Neural cell (in vitro differentiated cells): ENCODE results near the gene EFNA4. TPM values are rescaled to one million over a fixed set of nuclear protein-coding genes. Genes with fewer than 3 reads are reported as not detected.
"Not testable (repeated sequence)": the region's sequence is repeated elsewhere in the genome, so short reads cannot be mapped to it uniquely, and the experiment has no call there.

Source experiments
- H2AFZ ChIP-seq: fragments of 200-600, 300-800 bp; sonication (generic), shearing (Covaris generic); 2 replicates; pipeline ENCODE4 v1.6.0; 2014; ENCODE audit warnings: low read depth, mild to moderate bottlenecking, antibody characterized with exemption, low read length, moderate library complexity
- H3F3A ChIP-seq: fragments of 200-600 bp; shearing (Covaris generic); 2 replicates; pipeline ENCODE4 v1.6.1; 2016; ENCODE audit warnings: mild to moderate bottlenecking, moderate library complexity, mixed read lengths, antibody characterized with exemption, low read length; ENCODE audit not compliant: insufficient read depth, poor library complexity, severe bottlenecking
- H3K27ac ChIP-seq: fragments of 200-600, 300-800 bp; sonication (generic), shearing (Covaris generic); 2 replicates; pipeline ENCODE4 v1.5.1; 2014; ENCODE audit warnings: mild to moderate bottlenecking, low read length, moderate library complexity
- H3K27me3 ChIP-seq: fragments of 300-800, 200-600 bp; sonication (generic), shearing (Covaris generic); 2 replicates; pipeline ENCODE4 v1.6.0; 2014; ENCODE audit warnings: mild to moderate bottlenecking, low read depth, low read length, moderate library complexity; ENCODE audit not compliant: insufficient read depth
- H3K36me3 ChIP-seq: fragments of 300-800, 200-600 bp; sonication (generic), shearing (Covaris generic); 2 replicates; pipeline ENCODE4 v1.5.1; 2014; ENCODE audit warnings: mild to moderate bottlenecking, antibody characterized with exemption, low read length, moderate library complexity; ENCODE audit not compliant: insufficient read depth
- H3K4me2 ChIP-seq: fragments of 300-800, 200-600 bp; sonication (generic), shearing (Covaris generic); 2 replicates; pipeline ENCODE4 v1.6.0; 2014; ENCODE audit warnings: mild to moderate bottlenecking, low read length
- H3K4me3 ChIP-seq: fragments of 300-800, 200-600 bp; sonication (generic), shearing (Covaris generic); 2 replicates; pipeline ENCODE4 v1.5.1; 2014; ENCODE audit warnings: mild to moderate bottlenecking, low read length, moderate library complexity
- H3K79me2 ChIP-seq: fragments of 200-600 bp; shearing (Covaris generic); replicated peaks from 2 replicates; pipeline ENCODE4 v1.6.0; 2014; ENCODE audit warnings: mild to moderate bottlenecking, low read length, moderate library complexity; ENCODE audit not compliant: insufficient read depth
- H3K9ac ChIP-seq: fragments of 300-800, 200-600 bp; sonication (generic), shearing (Covaris generic); 2 replicates; pipeline ENCODE4 v1.6.1; 2016; ENCODE audit warnings: mild to moderate bottlenecking, low read length, mixed read lengths
- H3K9me2 ChIP-seq: fragments of 200-600 bp; shearing (Covaris generic); 2 replicates; pipeline ENCODE4 v1.6.1; 2016; ENCODE audit warnings: mild to moderate bottlenecking, low read length, mixed read lengths; ENCODE audit not compliant: insufficient read depth
- H3K9me3 ChIP-seq: fragments of 200-600, 300-800 bp; sonication (generic), shearing (Covaris generic); 2 replicates; pipeline ENCODE4 v1.6.1; 2016; ENCODE audit warnings: mild to moderate bottlenecking, mixed run types, low read length, moderate library complexity, mixed read lengths
- H4K20me1 ChIP-seq: fragments of 200-600 bp; shearing (Covaris generic); 2 replicates; pipeline ENCODE4 v1.6.1; 2016; ENCODE audit warnings: mild to moderate bottlenecking, mixed run types; ENCODE audit not compliant: insufficient read depth
- EP300 ChIP-seq: fragments of 450-650 bp; conservative IDR thresholded peaks from 2 replicates; pipeline ENCODE4 v1.6.1; 2014; ENCODE audit warnings: antibody characterized with exemption, mild to moderate bottlenecking, moderate library complexity; ENCODE audit not compliant: poor library complexity, severe bottlenecking
- EZH2 ChIP-seq: fragments of 200-600, 300-800 bp; shearing (Covaris generic), sonication (generic); IDR thresholded peaks from 2 replicates; pipeline ENCODE4 v1.6.1; 2014; ENCODE audit warnings: antibody characterized with exemption, low read length, borderline replicate concordance, mild to moderate bottlenecking; ENCODE audit not compliant: insufficient read depth, poor library complexity, severe bottlenecking
- MXI1 ChIP-seq: fragments of 450-650 bp; conservative IDR thresholded peaks from 2 replicates; pipeline ENCODE4 v1.6.1; 2014; ENCODE audit warnings: antibody characterized with exemption, mild to moderate bottlenecking; ENCODE audit not compliant: poor library complexity, severe bottlenecking
- POLR2AphosphoS5 ChIP-seq: IDR thresholded peaks from 2 replicates; pipeline ENCODE4 v1.6.1; 2012
- RAD21 ChIP-seq: fragments of 450-650 bp; conservative IDR thresholded peaks from 2 replicates; pipeline ENCODE4 v1.6.1; 2014; ENCODE audit warnings: antibody characterized with exemption, mild to moderate bottlenecking, moderate library complexity
- SMC3 ChIP-seq: fragments of 450-650 bp; conservative IDR thresholded peaks from 2 replicates; pipeline ENCODE4 v1.6.1; 2014; ENCODE audit warnings: antibody characterized with exemption, mild to moderate bottlenecking, moderate library complexity; ENCODE audit not compliant: poor library complexity
- TAF1 ChIP-seq: IDR thresholded peaks from 2 replicates; pipeline ENCODE4 v1.6.1; 2012; ENCODE audit warnings: low read depth
- polyA plus RNA-seq: library from polyadenylated mRNA; depleted of rRNA; stranded (reverse); fragments of >200 nt; gene quantifications from 2 replicates; pipeline ENCODE4 v1.2.3, GENCODE V29; 2014
- TF ChIP-seq, protein P1 (sequence below): IDR thresholded peaks from 2 replicates; pipeline ENCODE4 v1.6.1; 2012; ENCODE audit warnings: borderline replicate concordance
- TF ChIP-seq, protein P2 (sequence below): fragments of 450-650 bp; IDR thresholded peaks from 2 replicates; pipeline ENCODE4 v1.5.1; 2014; ENCODE audit warnings: antibody characterized with exemption, mild to moderate bottlenecking, moderate library complexity; ENCODE audit not compliant: poor library complexity, severe bottlenecking

Gene EFNA4
- polyA plus RNA-seq, 1 donor from 2014 or later: 1.2 TPM

DNA sequence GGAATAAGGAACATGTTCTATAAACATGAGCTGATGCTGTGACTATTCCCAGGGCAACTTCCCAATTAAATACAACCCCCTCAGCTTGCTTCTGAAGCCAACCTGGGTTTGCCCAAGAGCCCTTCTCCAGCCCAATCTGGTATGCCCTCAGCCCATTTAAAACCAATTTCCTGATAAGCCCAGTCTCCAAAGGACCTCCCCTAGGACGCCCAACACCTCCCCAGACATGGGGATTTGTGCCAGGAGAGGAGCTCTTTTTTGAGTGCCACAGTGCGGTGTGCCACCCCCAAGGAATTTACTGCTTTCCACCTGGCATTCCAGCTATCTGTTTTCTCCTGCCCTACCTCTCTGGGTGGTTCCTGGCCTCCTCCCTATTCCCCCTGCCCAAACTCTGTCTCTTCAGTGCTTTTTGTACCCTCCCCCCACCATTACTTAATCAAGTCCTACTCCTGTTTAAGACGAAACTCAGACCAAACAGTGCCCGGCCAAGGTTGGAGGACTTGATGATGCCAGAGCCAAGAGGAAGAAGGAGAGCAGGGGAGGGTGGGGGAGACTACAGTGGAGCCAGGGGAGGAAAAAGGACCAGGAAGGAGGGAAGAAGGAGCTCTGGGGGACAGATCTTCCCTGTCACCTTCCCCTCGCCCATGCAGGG lies 52.7 kb downstream of the EFNA4 start:
- no peak overlapping the region for H3K4me3 ChIP-seq
- H4K20me1 ChIP-seq: no peaks in the 10 kb centered on the region
- H3K36me3 ChIP-seq: no peaks in the 10 kb centered on the region
- no peaks in the 10 kb centered on the region for H3K9me2 ChIP-seq
- H3K9ac ChIP-seq: no peak overlapping the region
- no peaks in the 10 kb centered on the region for H3F3A ChIP-seq
- no peaks in the 10 kb centered on the region for H3K79me2 ChIP-seq
- H2AFZ ChIP-seq: no peak overlapping the region
- no peak overlapping the region for H3K27ac ChIP-seq
- H3K9me3 ChIP-seq: no peaks in the 10 kb centered on the region
- TF ChIP-seq POLR2AphosphoS5 (no peak), SMC3 (no peak), TAF1 (no peak), EP300 (no peak), EZH2 (no peak)
- TF ChIP-seq, protein P1, sequence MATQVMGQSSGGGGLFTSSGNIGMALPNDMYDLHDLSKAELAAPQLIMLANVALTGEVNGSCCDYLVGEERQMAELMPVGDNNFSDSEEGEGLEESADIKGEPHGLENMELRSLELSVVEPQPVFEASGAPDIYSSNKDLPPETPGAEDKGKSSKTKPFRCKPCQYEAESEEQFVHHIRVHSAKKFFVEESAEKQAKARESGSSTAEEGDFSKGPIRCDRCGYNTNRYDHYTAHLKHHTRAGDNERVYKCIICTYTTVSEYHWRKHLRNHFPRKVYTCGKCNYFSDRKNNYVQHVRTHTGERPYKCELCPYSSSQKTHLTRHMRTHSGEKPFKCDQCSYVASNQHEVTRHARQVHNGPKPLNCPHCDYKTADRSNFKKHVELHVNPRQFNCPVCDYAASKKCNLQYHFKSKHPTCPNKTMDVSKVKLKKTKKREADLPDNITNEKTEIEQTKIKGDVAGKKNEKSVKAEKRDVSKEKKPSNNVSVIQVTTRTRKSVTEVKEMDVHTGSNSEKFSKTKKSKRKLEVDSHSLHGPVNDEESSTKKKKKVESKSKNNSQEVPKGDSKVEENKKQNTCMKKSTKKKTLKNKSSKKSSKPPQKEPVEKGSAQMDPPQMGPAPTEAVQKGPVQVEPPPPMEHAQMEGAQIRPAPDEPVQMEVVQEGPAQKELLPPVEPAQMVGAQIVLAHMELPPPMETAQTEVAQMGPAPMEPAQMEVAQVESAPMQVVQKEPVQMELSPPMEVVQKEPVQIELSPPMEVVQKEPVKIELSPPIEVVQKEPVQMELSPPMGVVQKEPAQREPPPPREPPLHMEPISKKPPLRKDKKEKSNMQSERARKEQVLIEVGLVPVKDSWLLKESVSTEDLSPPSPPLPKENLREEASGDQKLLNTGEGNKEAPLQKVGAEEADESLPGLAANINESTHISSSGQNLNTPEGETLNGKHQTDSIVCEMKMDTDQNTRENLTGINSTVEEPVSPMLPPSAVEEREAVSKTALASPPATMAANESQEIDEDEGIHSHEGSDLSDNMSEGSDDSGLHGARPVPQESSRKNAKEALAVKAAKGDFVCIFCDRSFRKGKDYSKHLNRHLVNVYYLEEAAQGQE: no peak
- H3K27me3 ChIP-seq: no peaks in the 10 kb centered on the region
- H3K4me2 ChIP-seq: no peak overlapping the region

DNA sequence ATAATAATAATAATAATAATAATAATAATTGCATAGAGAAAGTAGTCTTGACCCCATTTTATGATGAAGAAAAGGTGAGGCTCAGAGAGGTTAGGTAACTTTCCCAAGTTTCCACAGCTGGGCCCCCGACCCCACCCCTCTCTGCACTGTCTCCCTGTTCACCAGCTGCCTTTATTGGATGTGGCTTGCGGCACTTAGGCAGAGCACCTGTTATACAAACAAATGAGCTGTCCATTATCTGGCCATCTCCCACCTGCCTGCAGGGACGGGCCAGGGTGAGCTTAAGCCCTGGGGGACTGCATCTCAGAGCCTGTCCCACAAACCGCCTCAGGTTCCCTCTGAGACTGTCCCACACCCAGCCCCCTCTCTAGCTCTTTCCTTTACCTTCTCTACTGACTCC lies 54.1 kb downstream of the EFNA4 start:
- no peak overlapping the region for H3K27ac ChIP-seq
- H3F3A ChIP-seq: no peaks in the 10 kb centered on the region
- TF ChIP-seq RAD21 (no peak), POLR2AphosphoS5 (no peak), EP300 (no peak), TAF1 (no peak), MXI1 (no peak), EZH2 (no peak), SMC3 (no peak)
- TF ChIP-seq, protein P1: no peak
- TF ChIP-seq, protein P2, sequence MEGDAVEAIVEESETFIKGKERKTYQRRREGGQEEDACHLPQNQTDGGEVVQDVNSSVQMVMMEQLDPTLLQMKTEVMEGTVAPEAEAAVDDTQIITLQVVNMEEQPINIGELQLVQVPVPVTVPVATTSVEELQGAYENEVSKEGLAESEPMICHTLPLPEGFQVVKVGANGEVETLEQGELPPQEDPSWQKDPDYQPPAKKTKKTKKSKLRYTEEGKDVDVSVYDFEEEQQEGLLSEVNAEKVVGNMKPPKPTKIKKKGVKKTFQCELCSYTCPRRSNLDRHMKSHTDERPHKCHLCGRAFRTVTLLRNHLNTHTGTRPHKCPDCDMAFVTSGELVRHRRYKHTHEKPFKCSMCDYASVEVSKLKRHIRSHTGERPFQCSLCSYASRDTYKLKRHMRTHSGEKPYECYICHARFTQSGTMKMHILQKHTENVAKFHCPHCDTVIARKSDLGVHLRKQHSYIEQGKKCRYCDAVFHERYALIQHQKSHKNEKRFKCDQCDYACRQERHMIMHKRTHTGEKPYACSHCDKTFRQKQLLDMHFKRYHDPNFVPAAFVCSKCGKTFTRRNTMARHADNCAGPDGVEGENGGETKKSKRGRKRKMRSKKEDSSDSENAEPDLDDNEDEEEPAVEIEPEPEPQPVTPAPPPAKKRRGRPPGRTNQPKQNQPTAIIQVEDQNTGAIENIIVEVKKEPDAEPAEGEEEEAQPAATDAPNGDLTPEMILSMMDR: no peak
- H3K9ac ChIP-seq: no peak overlapping the region
- no peak overlapping the region for H3K4me2 ChIP-seq
- H4K20me1 ChIP-seq: no peaks in the 10 kb centered on the region
- no peaks in the 10 kb centered on the region for H3K36me3 ChIP-seq
- no peaks in the 10 kb centered on the region for H3K9me3 ChIP-seq
- H3K79me2 ChIP-seq: no peaks in the 10 kb centered on the region
- H3K4me3 ChIP-seq: no peak overlapping the region
- no peaks in the 10 kb centered on the region for H3K27me3 ChIP-seq
- no peak overlapping the region for H2AFZ ChIP-seq
- H3K9me2 ChIP-seq: no peaks in the 10 kb centered on the region

DNA sequence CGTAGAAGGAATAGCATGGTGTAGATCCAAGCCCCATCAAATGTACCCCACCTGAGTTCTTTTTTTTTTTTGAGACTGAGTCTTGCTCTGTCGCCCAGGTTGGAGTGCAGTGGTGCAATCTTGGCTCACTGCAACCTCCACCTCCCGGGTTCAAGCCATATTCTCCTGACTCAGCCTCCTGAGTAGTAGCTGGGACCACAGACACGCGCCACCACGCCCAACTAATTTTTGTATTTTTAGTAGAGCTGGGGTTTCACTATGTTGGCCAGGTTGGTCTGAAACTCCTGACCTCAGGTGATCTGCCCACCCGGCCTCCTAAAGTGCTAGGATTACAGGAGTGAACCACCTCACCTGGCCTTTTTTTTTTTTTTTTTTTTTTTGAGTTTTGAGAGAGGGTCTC lies 54.5 kb downstream of the EFNA4 start:
- H3K9me2 ChIP-seq, H3K4me3 ChIP-seq, H3K27ac ChIP-seq, H3K27me3 ChIP-seq, H3K36me3 ChIP-seq, H3K9me3 ChIP-seq, H3F3A ChIP-seq, H2AFZ ChIP-seq, H4K20me1 ChIP-seq, H3K4me2 ChIP-seq, H3K79me2 ChIP-seq, H3K9ac ChIP-seq: not testable (repeated sequence)
